Activated T-helper 1 cell treated with Interleukin-2 at 50 U/mL for 16 hours (primary cell): ENCODE data around the gene PLAAT2.
"Not testable (repeated sequence)": the region's sequence is repeated elsewhere in the genome, so short reads cannot be mapped to it uniquely, and the experiment has no call there.

Experiments used
- DNase-seq: peaks from one replicate; pipeline ENCODE4 v3.0.0-alpha.2; 2020; ENCODE audit warnings: low read depth

The PLAAT2 gene

DNA sequence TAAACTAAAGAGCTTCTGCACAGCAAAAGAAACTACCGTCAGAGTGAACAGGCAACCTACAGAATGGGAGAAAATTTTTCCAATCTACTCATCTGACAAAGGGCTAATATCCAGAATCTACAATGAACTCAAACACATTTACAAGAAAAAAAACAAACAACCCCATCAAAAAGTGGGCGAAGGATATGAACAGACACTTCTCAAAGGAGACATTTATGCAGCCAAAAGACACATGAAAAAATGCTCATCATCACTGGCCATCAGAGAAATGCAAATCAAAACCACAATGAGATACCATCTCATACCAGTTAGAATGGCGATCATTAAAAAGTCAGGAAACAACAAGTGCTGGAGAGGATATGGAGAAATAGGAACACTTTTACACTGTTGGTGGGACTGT lies 15.7 kb upstream of the PLAAT2 start:
- not testable (repeated sequence) for DNase-seq

- no peak for DNase-seq
Observed at GRCh38 chr11:63574856-63575602, 11.8 kb upstream of the PLAAT2 start.

GRCh38 chr11:63573881-63574855 lies 11.0 kb upstream of the PLAAT2 start:
- no peak for DNase-seq

GRCh38 chr11:63572026-63572688 lies 9.0 kb upstream of the PLAAT2 start:
- DNase-seq, result no peak

DNA sequence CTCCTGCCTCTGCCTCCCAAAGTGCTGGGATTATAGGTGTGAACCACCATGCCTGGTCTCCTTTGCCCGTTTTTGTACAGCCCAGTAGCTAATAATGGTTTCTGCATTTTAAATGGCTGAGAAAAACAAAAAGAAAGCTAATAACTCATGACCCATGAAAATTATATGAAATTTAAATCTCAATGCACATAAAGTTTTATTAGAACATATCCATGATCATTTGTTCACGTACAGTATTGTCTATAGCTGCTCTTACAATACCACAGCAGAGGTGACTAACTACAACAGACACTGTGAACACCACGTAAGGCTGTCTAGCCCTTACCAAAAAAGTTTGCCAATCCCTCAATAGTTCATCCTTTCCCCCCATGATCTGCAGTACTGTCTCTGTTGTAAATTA lies 6.4 kb upstream of the PLAAT2 start:
- DNase-seq, result no peak

- DNase-seq, result peak; percentile 39
Observed at GRCh38 chr11:63567044-63567840, 4.1 kb upstream of the PLAAT2 start.

DNA sequence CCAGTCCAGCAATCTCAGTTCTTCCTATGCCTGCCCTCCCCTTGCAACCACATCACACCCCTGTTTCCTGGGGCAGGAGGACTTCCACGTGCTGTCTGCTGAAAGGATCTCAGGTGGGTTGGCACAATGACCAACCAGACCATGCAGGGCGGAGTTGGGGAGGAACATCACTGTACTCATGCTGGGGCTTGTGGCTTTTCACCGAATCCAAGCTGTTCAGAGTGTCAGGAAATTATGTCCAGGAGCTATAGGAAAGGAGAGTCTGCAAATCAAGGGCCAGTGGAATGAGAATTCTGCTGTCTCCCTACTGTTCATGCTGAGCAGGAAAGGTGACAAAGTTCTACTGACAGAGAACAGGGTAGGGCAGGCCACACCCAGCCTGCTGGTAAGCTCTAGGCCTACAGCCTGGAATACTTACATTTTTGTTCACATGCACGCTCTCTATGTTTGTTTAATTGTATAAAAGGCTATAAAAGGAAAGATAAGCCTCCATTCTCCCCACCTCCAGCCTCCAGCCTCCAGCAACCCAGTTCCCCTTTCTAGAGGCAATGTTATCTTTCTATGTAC lies 1.7 kb upstream of the PLAAT2 start:
- no peak for DNase-seq

- DNase-seq, result no peak
Observed at GRCh38 chr11:63564056-63564774, 1.0 kb upstream of the PLAAT2 start.

- DNase-seq, result no peak
Observed at GRCh38 chr11:63560506-63561180, 2.5 kb downstream of the PLAAT2 start.

DNA sequence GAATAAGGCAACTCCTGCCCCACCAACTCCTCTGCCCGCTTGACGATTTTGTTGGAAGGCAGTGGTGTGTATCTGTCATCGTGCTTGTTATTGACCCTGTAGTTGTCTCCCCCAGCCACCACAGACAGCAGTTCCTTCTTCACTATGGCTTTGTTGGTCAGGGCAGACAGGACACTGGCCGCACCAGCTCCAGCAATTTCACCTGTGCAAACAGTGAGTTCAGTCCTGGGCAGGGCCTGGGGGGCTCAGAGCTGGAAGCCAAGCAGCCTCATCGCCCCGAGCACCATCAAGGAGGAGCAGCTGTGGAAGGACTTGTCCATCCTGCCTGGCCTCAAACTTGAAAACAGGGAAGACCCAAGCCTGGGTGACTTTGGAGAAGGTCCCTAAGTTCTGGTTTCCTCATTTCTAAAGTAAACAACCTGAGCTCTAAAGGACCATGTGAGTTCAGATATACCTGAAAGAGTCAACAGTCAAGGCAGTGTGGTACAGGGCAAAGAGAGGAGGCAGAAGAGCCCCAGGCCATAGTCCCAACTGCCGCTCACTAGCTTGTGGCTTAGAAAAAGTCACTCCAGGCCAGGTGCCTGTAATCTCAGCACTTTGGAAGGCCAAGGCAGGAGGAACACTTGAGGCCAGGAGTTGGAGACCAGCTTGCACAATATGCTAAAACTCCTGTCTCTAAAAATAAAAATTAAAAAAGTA lies 4.6 kb downstream of the PLAAT2 start:
- no peak for DNase-seq

DNA sequence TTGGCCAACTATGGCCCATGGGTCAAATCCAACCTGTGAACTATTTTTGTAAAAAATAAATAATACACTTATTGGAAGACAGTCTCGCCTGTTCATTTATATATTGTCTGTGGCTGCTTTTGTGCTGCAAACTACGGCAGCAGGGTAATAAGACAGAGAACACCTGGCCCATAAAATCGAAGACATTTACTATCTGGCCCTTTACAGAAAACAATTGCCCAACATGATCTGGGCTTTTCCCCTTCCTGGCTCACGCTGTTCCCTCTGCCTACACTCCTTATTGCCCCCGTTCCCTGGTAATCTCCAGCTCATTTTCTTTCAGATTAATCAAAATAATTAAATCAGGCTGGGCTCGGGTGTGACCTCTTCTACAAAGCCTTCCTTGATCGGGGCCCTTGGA lies 5.6 kb downstream of the PLAAT2 start:
- DNase-seq, result no peak

- no peak for DNase-seq
Observed at GRCh38 chr11:63556404-63557013, 6.7 kb downstream of the PLAAT2 start.

DNA sequence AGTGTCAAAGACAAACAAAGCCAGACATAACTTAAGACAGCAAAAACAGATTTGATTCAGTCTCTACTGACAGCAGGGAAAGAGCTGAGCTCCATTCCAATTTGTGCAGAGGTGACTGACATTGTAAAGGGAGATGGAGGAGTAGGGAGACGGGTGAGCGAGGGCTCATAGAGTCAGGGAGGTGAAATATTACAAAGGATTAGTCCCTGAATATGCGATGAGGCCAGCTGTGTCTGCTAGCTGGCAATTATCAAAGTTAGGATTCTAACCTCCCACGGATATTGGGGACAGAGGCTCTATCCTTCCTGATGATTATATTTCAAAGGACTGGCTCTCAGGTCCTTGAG lies 8.3 kb downstream of the PLAAT2 start:
- DNase-seq, result no peak

DNA sequence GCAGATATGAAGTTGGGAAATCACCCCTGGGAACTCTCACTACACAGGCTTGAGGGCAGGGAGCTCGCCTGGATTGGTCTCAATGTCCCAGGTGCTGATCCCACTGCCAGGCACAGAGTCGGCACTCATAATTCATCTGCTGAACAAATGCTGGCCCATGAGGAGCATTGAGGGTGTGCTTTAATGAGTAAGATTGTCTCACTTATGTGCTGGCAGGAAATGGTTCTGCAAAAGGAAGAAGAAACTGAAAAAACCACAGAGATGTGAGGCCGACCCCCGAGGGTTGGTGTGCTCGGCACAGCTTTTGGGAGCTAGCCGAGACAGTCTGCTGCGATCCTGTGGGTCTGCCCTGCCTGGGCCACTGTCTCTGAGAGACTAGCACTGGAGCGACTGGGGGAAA lies 9.4 kb downstream of the PLAAT2 start:
- peak; percentile 28 for DNase-seq

DNA sequence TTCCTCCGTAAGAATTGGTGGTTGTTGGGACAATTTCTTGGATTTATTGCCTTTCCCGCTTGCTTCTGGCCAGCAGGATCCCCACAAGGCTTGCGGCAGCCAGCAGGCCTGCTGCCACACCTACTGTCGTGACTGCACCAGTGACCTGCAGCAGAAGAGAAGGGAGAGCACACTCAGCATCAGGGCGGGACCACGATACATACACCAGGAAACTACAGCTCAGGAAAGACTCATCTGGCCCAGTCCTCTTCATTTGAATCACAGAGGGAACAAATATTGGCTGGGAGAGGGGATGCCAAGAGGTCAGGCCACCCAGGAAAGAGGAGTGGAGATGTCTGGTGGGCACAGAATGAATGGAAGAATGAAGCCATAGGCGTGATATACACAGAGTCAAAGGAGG lies 10.3 kb downstream of the PLAAT2 start:
- no peak for DNase-seq

DNA sequence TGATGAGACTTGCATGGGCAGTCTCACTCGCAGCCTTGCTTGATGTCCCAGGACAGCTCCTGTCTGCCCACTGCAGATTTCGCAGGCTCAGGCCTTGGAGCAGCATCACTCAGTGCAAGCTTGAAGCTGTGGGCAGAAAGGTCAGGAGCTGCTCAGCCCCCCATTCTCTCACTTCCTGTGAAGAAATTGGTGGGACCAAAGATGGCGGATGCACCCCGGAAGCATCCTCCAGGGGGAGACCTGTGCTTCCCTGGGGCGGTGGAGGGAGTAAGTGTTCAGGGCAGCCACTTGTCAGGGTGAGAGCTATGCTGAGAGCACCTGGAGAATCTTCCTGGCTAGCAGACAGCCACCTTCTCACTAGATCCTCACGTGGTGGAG lies 11.3 kb downstream of the PLAAT2 start:
- DNase-seq, result no peak

GRCh38 chr11:63551091-63551888 lies 11.9 kb downstream of the PLAAT2 start:
- no peak for DNase-seq

GRCh38 chr11:63550156-63550700 lies 13.0 kb downstream of the PLAAT2 start:
- not testable (repeated sequence) for DNase-seq
